HEK293 (cell line): ENCODE data around the gene CDH1.

ENCODE experiments used
- CTCF ChIA-PET: fragments of 350-600 bp; formaldehyde crosslinking; extraction: SDS; loops from one replicate; lab custom pipeline; 2021; ENCODE audit warnings: antibody characterized with exemption; lab: Yijun Ruan, JAX
- POLR2A ChIA-PET: fragments of 300-600 bp; formaldehyde crosslinking; extraction: SDS; loops from one replicate; lab custom pipeline; 2020; ENCODE audit warnings: antibody characterized with exemption, inconsistent platforms; lab: Yijun Ruan, JAX
- H3K27ac ChIP-seq: fragments of 200-500 bp; sonication (Bioruptor generic); 2 replicates; pipeline ENCODE4 v1.5.1; 2014; ENCODE audit warnings: low read depth, low read length, control low read depth, inconsistent platforms; ENCODE audit errors: extremely low read depth
- H3K36me3 ChIP-seq, 2 experiments: fragments of 200-500 bp in 1 of 2; sonication (Bioruptor generic) in 1 of 2; 1 replicate in 1 of 2; 2 replicates in 1 of 2; pipeline ENCODE4 v1.5.1; 2014 to 2017; ENCODE audit warnings: inconsistent platforms in 2 of 2, low read length in 2 of 2; ENCODE audit not compliant: control insufficient read depth in 2 of 2, insufficient read depth in 1 of 2
- H3K4me1 ChIP-seq: fragments of 200-500 bp; sonication (Bioruptor generic); 2 replicates; pipeline ENCODE4 v1.5.1; 2014; ENCODE audit warnings: mild to moderate bottlenecking, low read length, inconsistent platforms; ENCODE audit not compliant: control insufficient read depth, insufficient read depth
- H3K4me3 ChIP-seq: 2 replicates; pipeline ENCODE4 v1.5.1; 2011; ENCODE audit warnings: low read depth, mild to moderate bottlenecking, control low read depth, low read length, moderate library complexity
- H3K9me3 ChIP-seq: fragments of 200-500 bp; sonication (Bioruptor generic); 2 replicates; pipeline ENCODE4 v1.5.1; 2014; ENCODE audit warnings: low read depth, low read length, inconsistent platforms; ENCODE audit not compliant: control insufficient read depth, insufficient read depth
- ELK4 ChIP-seq: IDR thresholded peaks from 2 replicates; pipeline ENCODE4 v1.6.1; 2011; ENCODE audit warnings: mild to moderate bottlenecking, low read depth, low read length, borderline replicate concordance
- KLF17 ChIP-seq: fragments of 450-650 bp; formaldehyde crosslinking; IDR thresholded peaks from 2 replicates; pipeline ENCODE4 v1.5.1; 2016; ENCODE audit warnings: missing biosample characterization, missing genetic modification characterization
- PRDM2 ChIP-seq: fragments of 450-650 bp; formaldehyde crosslinking; IDR thresholded peaks from 2 replicates; pipeline ENCODE4 v1.5.1; 2016; ENCODE audit warnings: missing biosample characterization, missing genetic modification characterization, borderline replicate concordance
- SETDB1 ChIP-seq: IDR thresholded peaks from one replicate; pipeline ENCODE4 v1.6.1; 2017; ENCODE audit warnings: mild to moderate bottlenecking, low read length, moderate library complexity, mixed read lengths; ENCODE audit not compliant: insufficient read length
- YY2 ChIP-seq: fragments of 450-650 bp; formaldehyde crosslinking; IDR thresholded peaks from 2 replicates; pipeline ENCODE4 v1.5.1; 2016; ENCODE audit warnings: missing biosample characterization, missing genetic modification characterization
- ZBTB20 ChIP-seq: fragments of 450-650 bp; formaldehyde crosslinking; IDR thresholded peaks from 2 replicates; pipeline ENCODE4 v1.5.1; 2016; ENCODE audit warnings: missing biosample characterization, missing genetic modification characterization
- ZBTB26 ChIP-seq: fragments of 450-650 bp; formaldehyde crosslinking; optimal IDR thresholded peaks from 2 replicates; pipeline ENCODE3; 2016; ENCODE audit warnings: missing biosample characterization, mild to moderate bottlenecking, missing genetic modification characterization
- ZBTB49 ChIP-seq: fragments of 450-650 bp; formaldehyde crosslinking; IDR thresholded peaks from 2 replicates; pipeline ENCODE4 v1.5.1; 2016; ENCODE audit warnings: missing biosample characterization, missing genetic modification characterization, low read depth
- ZFP69B ChIP-seq: fragments of 450-650 bp; formaldehyde crosslinking; IDR thresholded peaks from 2 replicates; pipeline ENCODE4 v1.5.1; 2016; ENCODE audit warnings: missing biosample characterization, missing genetic modification characterization
- ZNF23 ChIP-seq: fragments of 450-650 bp; formaldehyde crosslinking; IDR thresholded peaks from 2 replicates; pipeline ENCODE4 v1.5.1; 2016; ENCODE audit warnings: missing biosample characterization, missing genetic modification characterization, borderline replicate concordance
- ZNF239 ChIP-seq: fragments of 450-650 bp; formaldehyde crosslinking; IDR thresholded peaks from 2 replicates; pipeline ENCODE4 v1.5.1; 2016; ENCODE audit warnings: missing biosample characterization, missing genetic modification characterization
- ZNF24 ChIP-seq: fragments of 450-650 bp; formaldehyde crosslinking; IDR thresholded peaks from 2 replicates; pipeline ENCODE4 v1.5.1; 2016; ENCODE audit warnings: missing biosample characterization, missing genetic modification characterization
- ZNF311 ChIP-seq: fragments of 450-650 bp; formaldehyde crosslinking; IDR thresholded peaks from 2 replicates; pipeline ENCODE4 v1.5.1; 2017; ENCODE audit warnings: missing biosample characterization, missing genetic modification characterization, borderline replicate concordance
- ZNF354C ChIP-seq: fragments of 450-650 bp; formaldehyde crosslinking; IDR thresholded peaks from 2 replicates; pipeline ENCODE4 v1.5.1; 2016; ENCODE audit warnings: missing biosample characterization, missing genetic modification characterization, low read depth, borderline replicate concordance
- ZNF391 ChIP-seq: fragments of 450-650 bp; formaldehyde crosslinking; IDR thresholded peaks from 2 replicates; pipeline ENCODE4 v1.5.1; 2016; ENCODE audit warnings: low read depth, missing biosample characterization, missing genetic modification characterization, borderline replicate concordance
- ZNF488 ChIP-seq: fragments of 450-650 bp; formaldehyde crosslinking; IDR thresholded peaks from 2 replicates; pipeline ENCODE4 v1.5.1; 2016; ENCODE audit warnings: missing biosample characterization, missing genetic modification characterization
- ZNF670 ChIP-seq: fragments of 450-650 bp; formaldehyde crosslinking; IDR thresholded peaks from 2 replicates; pipeline ENCODE4 v1.5.1; 2016; ENCODE audit warnings: missing biosample characterization, missing genetic modification characterization, low read depth
- ZNF692 ChIP-seq: fragments of 450-650 bp; formaldehyde crosslinking; IDR thresholded peaks from 2 replicates; pipeline ENCODE4 v1.5.1; 2016; ENCODE audit warnings: missing biosample characterization, missing genetic modification characterization
- ZNF768 ChIP-seq: fragments of 450-650 bp; formaldehyde crosslinking; IDR thresholded peaks from 2 replicates; pipeline ENCODE4 v1.5.1; 2018; ENCODE audit warnings: missing biosample characterization, mild to moderate bottlenecking, missing genetic modification characterization

Gene CDH1

GRCh38 chr16:68825427-68825826, 88.3 kb downstream of the CDH1 start:
- Histone ChIP-seq H3K27ac (no peak overlapping the region), H3K4me3 (no peak overlapping the region), H3K36me3 (peaks cover 0 to 9% of the 10 kb centered on the region in 2 experiments; a peak in 1 of 3 replicates), H3K9me3 (no peaks in the 10 kb centered on the region), H3K4me1 (no peaks in the 10 kb centered on the region)
- ChIA-PET CTCF (interaction anchor here (0.8 kb wide), 1 partner anchor 26 kb away, joined by 3 read pairs; no protein-coding TSS in a partner anchor), POLR2A (no interaction called here)
- TF ChIP-seq ZNF768 (tag by site-specific recombination): no peak
- no peak for TF ChIP-seq ZNF23 (tag by site-specific recombination)
- no peak for TF ChIP-seq ZNF670 (tag by site-specific recombination)
- no peak for TF ChIP-seq ELK4
- no peak for TF ChIP-seq ZBTB20 (tag by site-specific recombination)
- no peak for TF ChIP-seq ZFP69B (tag by site-specific recombination)
- TF ChIP-seq YY2 (tag by site-specific recombination): no peak
- TF ChIP-seq KLF17 (tag by site-specific recombination): no peak
- TF ChIP-seq SETDB1: no peak

GRCh38 chr16:68826652-68827051, 89.6 kb downstream of the CDH1 start:
- TF ChIP-seq ZNF488 (tag by site-specific recombination): no peak
- TF ChIP-seq ZNF239 (tag by site-specific recombination): no peak
- TF ChIP-seq ZBTB49 (tag by site-specific recombination): no peak
- TF ChIP-seq ZNF354C (tag by site-specific recombination): no peak
- no peak for TF ChIP-seq ZNF24
- no peak for TF ChIP-seq ZNF391
- no peak for TF ChIP-seq ZNF692 (tag by site-specific recombination)
- TF ChIP-seq ZNF311 (tag by site-specific recombination): no peak
- TF ChIP-seq ZBTB26 (tag by site-specific recombination): no peak
- no peak for TF ChIP-seq PRDM2
- no peaks in the 10 kb centered on the region for H3K4me1 ChIP-seq
- no peak overlapping the region for H3K27ac ChIP-seq
- no peaks in the 10 kb centered on the region for H3K9me3 ChIP-seq
- ChIA-PET POLR2A (no interaction called here), CTCF (no interaction called here)
- peaks cover 0 to 9% of the 10 kb centered on the region in 2 experiments; a peak in 1 of 3 replicates for H3K36me3 ChIP-seq
- H3K4me3 ChIP-seq: no peak overlapping the region
